ENCODE data around the gene PIK3C2G. TPM values are rescaled to one million over a fixed set of nuclear protein-coding genes. Genes with fewer than 3 reads are reported as not detected.

Gene PIK3C2G
- total RNA-seq, 1 donor from 2014 or later = 0.59 TPM

DNA sequence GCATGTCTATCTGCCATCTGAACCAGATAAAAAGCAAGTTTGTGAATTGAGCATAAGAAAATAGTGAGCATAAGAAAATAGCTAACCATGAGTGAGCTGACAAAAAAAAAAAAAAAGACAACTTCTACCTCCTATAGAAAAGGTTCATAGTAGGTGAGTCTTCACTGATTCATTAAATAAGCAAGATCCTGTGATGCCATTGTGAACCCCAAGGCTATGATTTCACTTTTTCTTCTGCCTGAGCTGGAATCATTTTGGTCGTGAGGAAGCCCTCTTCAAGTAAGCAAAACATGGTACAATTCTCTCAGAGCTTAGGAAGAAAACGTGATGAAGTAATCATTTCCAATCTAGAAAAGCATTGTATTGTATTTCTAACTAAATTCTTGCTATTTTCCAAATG, 1.2 kb downstream of the PIK3C2G start:
- TF ChIP-seq, protein P1, sequence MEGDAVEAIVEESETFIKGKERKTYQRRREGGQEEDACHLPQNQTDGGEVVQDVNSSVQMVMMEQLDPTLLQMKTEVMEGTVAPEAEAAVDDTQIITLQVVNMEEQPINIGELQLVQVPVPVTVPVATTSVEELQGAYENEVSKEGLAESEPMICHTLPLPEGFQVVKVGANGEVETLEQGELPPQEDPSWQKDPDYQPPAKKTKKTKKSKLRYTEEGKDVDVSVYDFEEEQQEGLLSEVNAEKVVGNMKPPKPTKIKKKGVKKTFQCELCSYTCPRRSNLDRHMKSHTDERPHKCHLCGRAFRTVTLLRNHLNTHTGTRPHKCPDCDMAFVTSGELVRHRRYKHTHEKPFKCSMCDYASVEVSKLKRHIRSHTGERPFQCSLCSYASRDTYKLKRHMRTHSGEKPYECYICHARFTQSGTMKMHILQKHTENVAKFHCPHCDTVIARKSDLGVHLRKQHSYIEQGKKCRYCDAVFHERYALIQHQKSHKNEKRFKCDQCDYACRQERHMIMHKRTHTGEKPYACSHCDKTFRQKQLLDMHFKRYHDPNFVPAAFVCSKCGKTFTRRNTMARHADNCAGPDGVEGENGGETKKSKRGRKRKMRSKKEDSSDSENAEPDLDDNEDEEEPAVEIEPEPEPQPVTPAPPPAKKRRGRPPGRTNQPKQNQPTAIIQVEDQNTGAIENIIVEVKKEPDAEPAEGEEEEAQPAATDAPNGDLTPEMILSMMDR (IDR thresholded peaks at IDR 0.05) = no peak
- DNase-seq (no peak), ATAC-seq (no peak)
- Histone ChIP-seq H3K4me1 (no peaks in the 10 kb centered on the region), H3K36me3 (no peaks in the 10 kb centered on the region), H3K9me3 (no peaks in the 10 kb centered on the region), H3K27ac (no peak overlapping the region), H3K4me3 (no peak overlapping the region), H3K27me3 (ENCODE audit: low read depth) (no peaks in the 10 kb centered on the region)
- intact Hi-C loops (cut with DNase I) = no loop called here

DNA sequence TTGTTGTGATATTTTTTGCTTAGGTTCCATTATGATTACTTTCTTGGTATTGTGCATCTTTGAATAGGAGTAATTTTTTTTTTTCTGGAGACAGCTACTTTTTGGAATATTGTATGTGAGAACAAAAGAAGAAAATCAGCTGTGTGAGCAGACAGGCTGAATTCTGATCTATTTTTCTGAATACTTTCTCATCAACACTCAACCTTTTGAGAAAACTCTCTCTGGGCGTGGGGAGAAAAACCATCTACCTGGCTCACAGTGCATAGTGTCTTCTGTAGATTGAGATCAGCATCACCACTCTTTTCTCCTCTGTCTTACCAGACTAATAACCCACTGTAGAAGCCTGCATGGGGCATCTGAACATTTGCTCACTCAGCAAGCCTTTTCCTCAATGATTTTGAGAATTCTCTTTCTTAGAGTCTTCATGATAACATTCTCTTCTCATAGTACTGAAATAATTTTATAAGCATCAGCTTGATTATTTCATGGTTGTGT, 3.3 kb downstream of the PIK3C2G start:
- Histone ChIP-seq H3K9me3 (no peaks in the 10 kb centered on the region), H3K27ac (no peak overlapping the region), H3K27me3 (ENCODE audit: low read depth) (no peaks in the 10 kb centered on the region), H3K4me1 (no peaks in the 10 kb centered on the region), H3K4me3 (no peak overlapping the region), H3K36me3 (no peaks in the 10 kb centered on the region)
- no peak for DNase-seq
- TF ChIP-seq, protein P1 (IDR thresholded peaks at IDR 0.05) = no peak
- no peak for ATAC-seq
- intact Hi-C loops (cut with DNase I) = no loop called here

DNA sequence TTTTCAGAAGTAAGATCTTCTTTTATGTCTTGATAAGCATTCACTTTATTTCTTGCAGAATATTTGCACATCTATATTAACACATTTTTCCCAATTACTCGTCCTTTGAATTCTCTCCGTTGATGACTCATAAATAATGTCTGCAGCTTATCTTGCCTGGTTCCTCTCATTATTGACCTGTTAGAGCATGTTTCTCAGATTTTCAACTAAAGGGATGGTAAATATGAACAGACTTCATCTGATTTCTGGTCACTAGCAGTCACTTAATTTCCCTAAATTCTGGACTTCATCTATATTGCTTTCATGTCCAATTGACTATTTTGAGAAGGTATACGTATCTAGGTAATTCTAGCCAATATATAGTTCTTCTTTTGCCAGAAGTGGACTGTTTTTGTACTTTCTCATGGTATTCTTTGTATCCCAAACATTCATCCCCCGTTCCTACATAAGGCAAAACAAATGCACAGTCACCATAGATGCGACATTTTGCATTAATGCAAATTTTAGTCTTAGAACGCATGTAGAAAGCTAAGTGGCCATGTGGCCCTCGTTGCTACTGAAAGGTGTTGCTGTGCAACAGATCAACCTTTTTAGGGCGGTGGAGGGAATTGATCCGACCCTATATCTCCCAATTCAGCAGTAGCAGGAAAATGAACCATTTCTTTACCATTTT, 6.2 kb downstream of the PIK3C2G start:
- no peaks in the 10 kb centered on the region for H3K9me3 ChIP-seq
- H3K27ac ChIP-seq = no peak overlapping the region
- TF ChIP-seq, protein P1 (IDR thresholded peaks at IDR 0.05) = no peak
- H3K4me3 ChIP-seq = no peak overlapping the region
- H3K36me3 ChIP-seq = no peaks in the 10 kb centered on the region
- no peak for DNase-seq
- intact Hi-C loops (cut with DNase I) = no loop called here
- no peaks in the 10 kb centered on the region for H3K27me3 ChIP-seq (ENCODE audit: low read depth)
- H3K4me1 ChIP-seq = no peaks in the 10 kb centered on the region
- no peak for ATAC-seq

DNA sequence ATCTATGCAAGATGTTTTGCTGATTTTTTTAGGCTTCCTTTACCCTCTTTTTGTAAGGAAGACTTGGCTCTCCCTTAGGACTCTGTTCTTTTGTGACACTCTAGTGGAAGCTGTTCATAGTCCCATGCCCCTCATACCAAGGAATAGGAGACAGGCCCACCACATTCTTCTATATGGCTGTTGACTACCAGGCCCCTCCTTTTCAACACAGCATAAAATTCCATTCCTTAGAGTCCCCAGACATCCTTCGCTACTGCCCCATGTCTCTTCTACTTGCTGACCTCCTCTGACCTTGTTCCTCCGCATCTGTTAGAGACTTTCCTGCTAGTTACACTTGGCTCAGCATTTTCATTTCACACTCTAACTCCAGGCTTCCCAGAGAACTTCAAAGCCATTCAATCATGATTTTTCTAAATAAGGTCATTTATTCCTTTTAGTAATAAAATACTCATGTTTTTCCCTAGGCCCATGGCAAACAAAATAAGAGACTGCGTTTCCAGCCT, 9.7 kb downstream of the PIK3C2G start:
- intact Hi-C loops (cut with DNase I) = no loop called here
- ATAC-seq (no peak), DNase-seq (no peak)
- Histone ChIP-seq H3K4me1 (no peaks in the 10 kb centered on the region), H3K27ac (no peak overlapping the region), H3K9me3 (no peaks in the 10 kb centered on the region), H3K4me3 (no peak overlapping the region), H3K36me3 (no peaks in the 10 kb centered on the region), H3K27me3 (ENCODE audit: low read depth) (no peaks in the 10 kb centered on the region)
- TF ChIP-seq, protein P1 (IDR thresholded peaks at IDR 0.05) = no peak

DNA sequence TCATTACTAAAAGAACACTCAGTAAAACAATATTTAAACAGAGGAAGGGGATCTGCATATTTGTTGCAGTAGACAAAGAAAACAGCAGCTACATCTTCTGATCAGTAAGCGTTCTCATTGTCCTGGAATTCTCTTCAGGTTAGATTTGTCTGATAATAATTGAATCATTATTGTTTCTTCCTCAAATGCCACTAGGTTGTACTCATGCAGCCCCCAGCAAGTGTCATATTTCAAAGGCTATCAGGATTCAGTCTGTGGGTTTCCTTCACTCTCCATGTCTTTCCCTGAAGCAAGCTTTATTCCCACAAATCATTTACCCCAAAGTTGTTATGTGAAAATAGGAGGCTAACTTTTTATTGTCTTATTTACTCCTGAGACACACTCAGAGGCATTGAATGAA, 14.7 kb downstream of the PIK3C2G start:
- intact Hi-C loops (cut with DNase I) = no loop called here
- no peak overlapping the region for H3K27ac ChIP-seq
- H3K4me1 ChIP-seq = no peaks in the 10 kb centered on the region
- H3K9me3 ChIP-seq = no peaks in the 10 kb centered on the region
- no peaks in the 10 kb centered on the region for H3K36me3 ChIP-seq
- H3K27me3 ChIP-seq (ENCODE audit: low read depth) = no peaks in the 10 kb centered on the region
- ATAC-seq (no peak), DNase-seq (no peak)
- TF ChIP-seq, protein P1 (IDR thresholded peaks at IDR 0.05) = no peak
- no peak overlapping the region for H3K4me3 ChIP-seq
